GM12878 (cell line): Measurements from ENCODE around the gene IER5. TPM values are rescaled to one million over a fixed set of nuclear protein-coding genes. Genes with fewer than 3 reads are reported as not detected.

ENCODE experiments used
- ATAC-seq: fragments of 200-7000 bp; cut with Tn5 transposase; 3 replicates; pipeline ENCODE4 v1.9.1; 2020; ENCODE audit warnings: mild to moderate bottlenecking, moderate library complexity
- BruUV-seq: library from RNA; stranded (reverse); fragments of 400-500 nt; replicated peaks from 2 replicates; lab custom pipeline; 2021; lab: Mats Ljungman, UMichigan
- CTCF ChIA-PET: fragments of 300-600 bp; sonication (Branson Sonifier 250); formaldehyde crosslinking; extraction: SDS; loops from one replicate; lab custom pipeline; 2021; ENCODE audit warnings: inconsistent platforms; lab: Yijun Ruan, JAX
- POLR2A ChIA-PET: fragments of 350-600 bp; formaldehyde crosslinking; extraction: SDS; loops from one replicate; lab custom pipeline; 2021; ENCODE audit warnings: inconsistent platforms; lab: Charles Lee
- RAD21 ChIA-PET: fragments of 300-600 bp; sonication (Branson Sonifier 250); formaldehyde crosslinking; loops from one replicate; lab custom pipeline; 2023; ENCODE audit warnings: antibody characterized with exemption; ENCODE audit not compliant: unreplicated experiment; lab: Charles Lee
- SMC1A ChIA-PET: fragments of 300-600 bp; sonication (Branson Sonifier 250); formaldehyde crosslinking; loops from one replicate; lab custom pipeline; 2023; ENCODE audit not compliant: unreplicated experiment, uncharacterized antibody; lab: Charles Lee
- DNase-seq: peaks from one replicate; pipeline ENCODE4 v3.0.0-alpha.2; 2011; ENCODE audit warnings: low read depth, low spot score
- FAIRE-seq: peaks from 3 replicates; lab custom pipeline; 2011; peaks lifted over from hg19 to GRCh38; lab: Jason Lieb, UNC
- H2AFZ ChIP-seq: 2 replicates; pipeline ENCODE4 v1.6.0; 2011; ENCODE audit warnings: low read depth, low read length, control low read depth; ENCODE audit not compliant: control insufficient read depth
- H3K27ac ChIP-seq: 2 replicates; pipeline ENCODE4 v1.5.1; 2011; ENCODE audit warnings: control low read depth; ENCODE audit not compliant: control insufficient read depth, insufficient read depth
- H3K27me3 ChIP-seq, 2 experiments: replicated peaks in 1 of 2; 2 replicates each; pipeline versions ENCODE4 v1.6.0 to v1.6.1; 2011; ENCODE audit warnings: low read length in 1 of 2; ENCODE audit not compliant: control insufficient read depth in 2 of 2, insufficient read depth in 2 of 2
- H3K36me3 ChIP-seq, 2 experiments: 2 replicates each; pipeline ENCODE4 v1.5.1; 2011; ENCODE audit warnings: low read length in 1 of 2; ENCODE audit not compliant: control insufficient read depth in 2 of 2, insufficient read depth in 2 of 2
- H3K4me1 ChIP-seq: 2 replicates; pipeline ENCODE4 v1.6.1; 2011; ENCODE audit warnings: mild to moderate bottlenecking, low read length, moderate library complexity, mixed read lengths; ENCODE audit not compliant: control insufficient read depth, insufficient read depth
- H3K4me2 ChIP-seq: 2 replicates; pipeline ENCODE4 v1.6.0; 2011; ENCODE audit warnings: control low read depth; ENCODE audit not compliant: control insufficient read depth, insufficient read depth
- H3K4me3 ChIP-seq: fragments of 200-600 bp; sonication (generic); 2 replicates; pipeline ENCODE4 v1.5.1; 2016
- H3K79me2 ChIP-seq: 2 replicates; pipeline ENCODE4 v1.6.0; 2011; ENCODE audit warnings: low read length; ENCODE audit not compliant: control insufficient read depth, insufficient read depth
- H3K9ac ChIP-seq: 2 replicates; pipeline ENCODE4 v1.8.0; 2011; ENCODE audit warnings: low read length, control low read depth, mixed read lengths; ENCODE audit not compliant: control insufficient read depth, insufficient read depth
- H3K9me3 ChIP-seq: replicated peaks from 3 replicates; pipeline ENCODE4 v1.5.1; 2011; ENCODE audit warnings: mild to moderate bottlenecking, low read length; ENCODE audit not compliant: control insufficient read depth, insufficient read depth
- H4K20me1 ChIP-seq: 2 replicates; pipeline ENCODE4 v1.6.0; 2011; ENCODE audit not compliant: control insufficient read depth, insufficient read depth
- ATF7 ChIP-seq: fragments of 450-650 bp; IDR thresholded peaks from 2 replicates; pipeline ENCODE4 v1.6.1; 2016; ENCODE audit warnings: low read depth, mild to moderate bottlenecking
- CREB1 ChIP-seq: IDR thresholded peaks from 2 replicates; pipeline ENCODE4 v1.6.1; 2012; ENCODE audit warnings: low read depth, mild to moderate bottlenecking, inconsistent platforms
- CREM ChIP-seq: IDR thresholded peaks from 2 replicates; pipeline ENCODE4 v1.6.1; 2014; ENCODE audit warnings: antibody characterized with exemption, low read depth
- EED ChIP-seq: sonication (generic); IDR thresholded peaks from 2 replicates; pipeline ENCODE4 v1.6.1; 2016; ENCODE audit warnings: antibody characterized with exemption, low read depth
- HDGF ChIP-seq: fragments of 450-650 bp; IDR thresholded peaks from 2 replicates; pipeline ENCODE4 v1.6.1; 2016; ENCODE audit warnings: antibody characterized with exemption
- IKZF2 ChIP-seq, 2 experiments: fragments of 450-650 bp; IDR thresholded peaks; 2 replicates each; pipeline ENCODE4 v1.6.1; 2017; ENCODE audit warnings: mild to moderate bottlenecking in 2 of 2, moderate library complexity in 2 of 2
- JUNB ChIP-seq: IDR thresholded peaks from 2 replicates; pipeline ENCODE4 v1.6.1; 2016; ENCODE audit warnings: antibody characterized with exemption, mild to moderate bottlenecking
- NFIC ChIP-seq: IDR thresholded peaks from 2 replicates; pipeline ENCODE4 v1.6.1; 2012; ENCODE audit warnings: low read depth, mild to moderate bottlenecking, inconsistent platforms, low read length, moderate library complexity
- PAX5 ChIP-seq: IDR thresholded peaks from 2 replicates; pipeline ENCODE4 v1.6.1; 2011; ENCODE audit warnings: low read depth, low read length, borderline replicate concordance
- PML ChIP-seq: IDR thresholded peaks from 2 replicates; pipeline ENCODE4 v1.6.1; 2012; ENCODE audit warnings: low read length, inconsistent platforms
- RAD21 ChIP-seq: IDR thresholded peaks from 2 replicates; pipeline ENCODE4 v1.6.1; 2011; ENCODE audit warnings: mild to moderate bottlenecking, low read depth, low read length, moderate library complexity; ENCODE audit not compliant: insufficient read depth
- RUNX3 ChIP-seq: IDR thresholded peaks from 2 replicates; pipeline ENCODE4 v1.6.1; 2012; ENCODE audit warnings: low read length, inconsistent platforms
- SREBF1 ChIP-seq: IDR thresholded peaks from 2 replicates; pipeline ENCODE4 v1.6.1; 2012; ENCODE audit warnings: mild to moderate bottlenecking, low read length
- STAT1 ChIP-seq: fragments of 450-650 bp; conservative IDR thresholded peaks from 2 replicates; pipeline ENCODE4 v1.6.1; 2014; ENCODE audit warnings: antibody characterized with exemption, mild to moderate bottlenecking
- TAF1 ChIP-seq: IDR thresholded peaks from 2 replicates; pipeline ENCODE4 v1.6.1; 2011; ENCODE audit warnings: mild to moderate bottlenecking, low read depth, low read length, borderline replicate concordance
- TCF7 ChIP-seq: IDR thresholded peaks from 2 replicates; pipeline ENCODE4 v1.6.1; 2014; ENCODE audit warnings: antibody characterized with exemption, borderline replicate concordance
- ZBED1 ChIP-seq: IDR thresholded peaks from 2 replicates; pipeline ENCODE4 v1.6.1; 2016; ENCODE audit warnings: borderline replicate concordance
- ZNF274 ChIP-seq: IDR thresholded peaks from one replicate; pipeline ENCODE4 v1.8.0; 2011; ENCODE audit not compliant: insufficient read length, insufficient read depth
- WGBS: methylation state at CpG from one replicate; pipeline ENCODE4 v1.1.6; 2016; ENCODE audit warnings: low lambda C conversion rate; ENCODE audit not compliant: insufficient replicate concordance, insufficient coverage; ENCODE audit errors: missing lambda C conversion rate; 5-methylcytosine and 5-hydroxymethylcytosine counted together
- in situ Hi-C: fragments of 300-500 bp; cut with MboI; formaldehyde crosslinking; loops from 9 replicates; pipeline ENCODE4 v1.14.3; 2018; ENCODE audit warnings: mixed read lengths
- intact Hi-C: fragments of 100-400 bp; cut with micrococcal nuclease; formaldehyde crosslinking; loops from one replicate; pipeline ENCODE4 v1.14.2; 2022; ENCODE audit not compliant: unreplicated experiment
- polyA plus RNA-seq, 11 experiments: library from polyadenylated mRNA; depleted of rRNA in 4 of 11; unstranded in 6 of 11; stranded (reverse) in 5 of 11; fragments of >200 nt; fragmentation: Nextera tagmentation in 4 of 11; fragmentation: Illumina TruSeq in 1 of 11; extraction: Ambion mirVana in 4 of 11; extraction: Trizol in 1 of 11; gene quantifications; 1 replicate in 1 of 11; 2 replicates in 10 of 11; pipeline versions ENCODE4 v1.2.1 to v1.2.3, GENCODE V29; 2011 to 2016; ENCODE audit warnings: inconsistent platforms in 2 of 11, missing spikeins in 2 of 11, low read depth in 1 of 11
- total RNA-seq, 4 experiments: library from RNA; depleted of rRNA in 3 of 4; stranded (reverse); fragments of >200 nt in 3 of 4; fragmentation: Illumina TruSeq in 1 of 4; extraction: Trizol in 1 of 4; gene quantifications; 2 replicates each; pipeline versions ENCODE4 v1.2.1 to v1.2.3, GENCODE V29; 2013 to 2021
- TF ChIP-seq, protein P1 (sequence below): IDR thresholded peaks from 2 replicates; pipeline ENCODE4 v1.6.1; 2012; ENCODE audit warnings: low read length, inconsistent platforms
- TF ChIP-seq, protein P2 (sequence below): fragments of 450-650 bp; IDR thresholded peaks from 2 replicates; pipeline ENCODE4 v1.6.1; 2016; ENCODE audit warnings: mild to moderate bottlenecking
- TF ChIP-seq, protein P3 (sequence below): fragments of 450-650 bp; IDR thresholded peaks from 2 replicates; pipeline ENCODE4 v1.6.1; 2014; ENCODE audit warnings: mild to moderate bottlenecking

Gene IER5
- total and polyA plus RNA-seq, 10 of the 15 experiments (the other 5 are each of a cell fraction or from before 2014, with no cell fraction given): 4.3 to 75.2 (median 30.5) TPM

DNA sequence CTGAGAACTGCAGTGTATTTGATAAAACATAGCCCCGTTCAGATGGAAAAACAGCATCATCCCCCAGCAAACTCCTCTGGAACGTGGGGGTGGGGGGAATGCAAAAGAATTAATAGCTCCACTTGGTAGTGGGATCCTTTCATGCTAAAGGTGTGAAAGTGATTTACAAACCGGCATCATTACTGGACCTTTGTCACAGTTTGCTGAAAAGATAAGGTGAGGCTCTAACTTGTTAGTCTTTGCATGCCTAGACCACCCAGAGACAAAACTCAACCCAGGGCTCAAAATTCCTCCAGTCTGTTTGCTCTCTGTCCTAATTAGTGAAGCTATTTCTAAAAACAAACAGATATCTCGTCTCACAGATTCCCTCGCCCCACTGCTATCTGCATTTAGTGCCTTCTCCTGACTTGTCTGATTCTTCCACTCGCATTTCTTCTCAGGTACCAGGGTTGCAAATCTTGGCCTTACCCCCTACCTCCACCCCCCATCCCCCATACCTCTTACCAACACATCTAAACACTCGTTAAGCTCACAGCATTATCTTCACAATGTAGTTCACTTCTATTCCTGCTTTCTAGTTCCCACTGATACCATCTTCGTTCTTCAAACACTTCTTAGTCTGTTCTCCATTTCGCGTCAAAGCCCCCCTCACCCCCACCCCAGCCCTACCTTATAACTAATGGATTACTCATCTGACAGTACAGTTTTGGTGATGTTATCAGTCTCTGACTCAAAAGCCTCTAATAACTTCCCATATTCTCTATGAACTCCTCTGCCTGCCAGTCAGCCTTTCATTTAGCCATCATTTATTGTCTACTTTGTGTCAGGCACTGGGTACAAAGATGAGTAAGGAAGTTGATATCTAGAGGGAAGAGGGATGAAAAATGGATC lies 11.8 kb downstream of the IER5 start:
- intact Hi-C loops (loop anchor here (1.0 kb wide), 1 partner anchor 34 kb away; no protein-coding TSS in a partner anchor), in situ Hi-C loops (no loop called here)
- ChIA-PET SMC1A (interaction anchor here (0.6 to 39.2 kb wide), 6 partner anchors 8 to 462 kb away, joined by 3 to 1399 read pairs (median 14); no protein-coding TSS in a partner anchor), POLR2A (interaction anchor here (0.5 to 16.3 kb wide), 7 partner anchors 11 to 329 kb away, joined by 3 to 256 read pairs (median 13); partner anchors contain the start of gene IER5), RAD21 (interaction anchor here (0.7 to 26.9 kb wide), 7 partner anchors 9 to 60 kb away, joined by 3 to 966 read pairs (median 5); no protein-coding TSS in a partner anchor), CTCF (interaction anchor here (1.0 to 38.4 kb wide), 5 partner anchors 9 to 62 kb away, joined by 3 to 1067 read pairs (median 8); no protein-coding TSS in a partner anchor)
- peak overlapping the region; percentile 3; the same call in 1 of the 2 replicates for H2AFZ ChIP-seq
- H3K4me2 ChIP-seq: peak overlapping the region; percentile 95
- ATAC-seq (peak; percentile 30), DNase-seq (no peak), FAIRE-seq (no peak)
- H3K27me3 ChIP-seq: no peaks in the 10 kb centered on the region
- TSS peak; percentile 50 for BruUV-seq
- H3K36me3 ChIP-seq: no peaks in the 10 kb centered on the region; a peak in 1 of 4 replicates
- peak overlapping the region; percentile 18 for H3K4me3 ChIP-seq
- peak overlapping the region; percentile 89 for H3K27ac ChIP-seq
- 35% methylated on average over 10 of the region's 10 CpGs for whole genome bisulfite sequencing
- H4K20me1 ChIP-seq: no peaks in the 10 kb centered on the region
- peaks cover 86% of the 10 kb centered on the region for H3K4me1 ChIP-seq
- peaks cover 5% of the 10 kb centered on the region for H3K79me2 ChIP-seq
- no peaks in the 10 kb centered on the region for H3K9me3 ChIP-seq
- H3K9ac ChIP-seq: peak overlapping the region; percentile 69
- no peak for TF ChIP-seq RAD21
- TF ChIP-seq HDGF: peak; percentile 57; the same call in 1 of the 2 replicates
- TF ChIP-seq TCF7: 0 out of 2 replicates have a peak, but pooled peaks have one; percentile 41
- TF ChIP-seq TAF1: 0 out of 2 replicates have a peak, but pooled peaks have one; percentile 5
- TF ChIP-seq NFIC: peak; percentile 65; the same call in 1 of the 2 replicates
- peak; percentile 63 for TF ChIP-seq EED
- TF ChIP-seq, protein P1, sequence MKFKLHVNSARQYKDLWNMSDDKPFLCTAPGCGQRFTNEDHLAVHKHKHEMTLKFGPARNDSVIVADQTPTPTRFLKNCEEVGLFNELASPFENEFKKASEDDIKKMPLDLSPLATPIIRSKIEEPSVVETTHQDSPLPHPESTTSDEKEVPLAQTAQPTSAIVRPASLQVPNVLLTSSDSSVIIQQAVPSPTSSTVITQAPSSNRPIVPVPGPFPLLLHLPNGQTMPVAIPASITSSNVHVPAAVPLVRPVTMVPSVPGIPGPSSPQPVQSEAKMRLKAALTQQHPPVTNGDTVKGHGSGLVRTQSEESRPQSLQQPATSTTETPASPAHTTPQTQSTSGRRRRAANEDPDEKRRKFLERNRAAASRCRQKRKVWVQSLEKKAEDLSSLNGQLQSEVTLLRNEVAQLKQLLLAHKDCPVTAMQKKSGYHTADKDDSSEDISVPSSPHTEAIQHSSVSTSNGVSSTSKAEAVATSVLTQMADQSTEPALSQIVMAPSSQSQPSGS: peak; percentile 44; the same call in 1 of the 2 replicates
- 0 out of 2 replicates have a peak, but pooled peaks have one; percentile 29 for TF ChIP-seq CREB1
- TF ChIP-seq ZNF274: no peak
- peak; percentile 30; the same call in 1 of the 2 replicates for TF ChIP-seq PML
- peak; percentile 78 for TF ChIP-seq JUNB
- TF ChIP-seq IKZF2 (IDR thresholded peaks at IDR 0.05): peak in 1 of 2 experiments; percentile 55; a peak in 3 of 4 replicates
- TF ChIP-seq, protein P2, sequence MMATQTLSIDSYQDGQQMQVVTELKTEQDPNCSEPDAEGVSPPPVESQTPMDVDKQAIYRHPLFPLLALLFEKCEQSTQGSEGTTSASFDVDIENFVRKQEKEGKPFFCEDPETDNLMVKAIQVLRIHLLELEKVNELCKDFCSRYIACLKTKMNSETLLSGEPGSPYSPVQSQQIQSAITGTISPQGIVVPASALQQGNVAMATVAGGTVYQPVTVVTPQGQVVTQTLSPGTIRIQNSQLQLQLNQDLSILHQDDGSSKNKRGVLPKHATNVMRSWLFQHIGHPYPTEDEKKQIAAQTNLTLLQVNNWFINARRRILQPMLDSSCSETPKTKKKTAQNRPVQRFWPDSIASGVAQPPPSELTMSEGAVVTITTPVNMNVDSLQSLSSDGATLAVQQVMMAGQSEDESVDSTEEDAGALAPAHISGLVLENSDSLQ: peak; percentile 86
- TF ChIP-seq RUNX3: peak; percentile 7; the same call in 1 of the 2 replicates
- TF ChIP-seq ZBED1: no peak; the same call in none of the 2 replicates
- TF ChIP-seq, protein P3, sequence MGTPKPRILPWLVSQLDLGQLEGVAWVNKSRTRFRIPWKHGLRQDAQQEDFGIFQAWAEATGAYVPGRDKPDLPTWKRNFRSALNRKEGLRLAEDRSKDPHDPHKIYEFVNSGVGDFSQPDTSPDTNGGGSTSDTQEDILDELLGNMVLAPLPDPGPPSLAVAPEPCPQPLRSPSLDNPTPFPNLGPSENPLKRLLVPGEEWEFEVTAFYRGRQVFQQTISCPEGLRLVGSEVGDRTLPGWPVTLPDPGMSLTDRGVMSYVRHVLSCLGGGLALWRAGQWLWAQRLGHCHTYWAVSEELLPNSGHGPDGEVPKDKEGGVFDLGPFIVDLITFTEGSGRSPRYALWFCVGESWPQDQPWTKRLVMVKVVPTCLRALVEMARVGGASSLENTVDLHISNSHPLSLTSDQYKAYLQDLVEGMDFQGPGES: no peak
- no peak for TF ChIP-seq PAX5
- no peak for TF ChIP-seq SREBF1
- TF ChIP-seq ATF7: peak; percentile 49
- no peak for TF ChIP-seq STAT1
- peak; percentile 52; the same call in 1 of the 2 replicates for TF ChIP-seq CREM
